HG02852 (cell line): Measurements from ENCODE around the gene B4GALNT2.
"Not testable (repeated sequence)": the region's sequence is repeated elsewhere in the genome, so short reads cannot be mapped to it uniquely, and the experiment has no call there.

Experiments used
- ATAC-seq: cut with Tn5 transposase; IDR thresholded peaks from one replicate; pipeline ENCODE4 v1.9.1; 2021; ENCODE audit warnings: mild to moderate bottlenecking, moderate library complexity; ENCODE audit not compliant: unreplicated experiment

B4GALNT2 gene

DNA sequence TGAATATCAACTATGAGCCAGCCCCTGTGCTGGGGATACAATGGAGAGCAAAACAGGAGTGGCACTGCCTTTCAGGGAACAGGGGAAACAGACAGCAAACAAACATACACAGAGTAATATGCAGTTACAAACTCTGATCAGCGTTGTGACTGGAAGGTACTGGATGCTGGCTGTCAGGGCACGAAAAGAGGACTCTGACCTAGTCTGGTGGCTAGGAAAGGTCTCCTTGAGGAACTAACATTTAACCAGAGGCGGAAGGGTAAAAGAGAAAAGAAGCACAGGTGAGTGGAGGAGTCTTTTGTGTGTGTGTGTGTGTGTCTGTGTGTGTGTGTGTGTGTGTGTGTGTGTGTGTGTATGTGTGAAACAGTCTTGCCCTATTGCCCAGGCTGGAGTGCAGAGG is 12.4 kb upstream of the B4GALNT2 start:
- ATAC-seq: no peak

DNA sequence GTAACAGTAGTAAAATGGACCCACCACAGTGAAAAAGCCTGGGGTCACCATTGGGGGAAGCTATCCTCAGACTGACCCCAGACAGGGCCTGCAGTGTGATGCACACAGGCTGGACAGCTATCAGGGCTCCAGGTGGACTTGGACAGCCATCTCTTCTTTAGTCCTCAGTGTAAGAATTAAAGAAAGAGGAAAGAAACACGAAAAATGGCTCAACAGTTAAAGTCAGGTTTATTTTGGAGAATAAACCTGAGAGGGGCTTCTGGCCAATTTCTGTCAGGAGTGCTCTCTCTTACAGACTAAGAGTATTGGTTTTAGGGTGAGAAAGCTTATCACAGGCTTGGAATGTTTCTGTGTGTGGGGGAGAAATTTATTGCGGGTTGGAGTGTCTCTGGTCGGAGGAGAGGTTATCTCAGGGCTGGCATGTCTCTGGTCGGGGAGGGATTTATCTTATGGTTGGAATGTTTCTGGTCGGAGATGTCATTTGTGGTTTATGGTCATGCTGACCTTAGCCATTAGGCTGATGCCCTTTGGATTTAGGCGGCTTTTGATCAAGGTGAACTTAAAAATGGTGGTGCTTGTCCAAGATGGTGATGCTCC is 10.8 kb upstream of the B4GALNT2 start:
- ATAC-seq: no peak

DNA sequence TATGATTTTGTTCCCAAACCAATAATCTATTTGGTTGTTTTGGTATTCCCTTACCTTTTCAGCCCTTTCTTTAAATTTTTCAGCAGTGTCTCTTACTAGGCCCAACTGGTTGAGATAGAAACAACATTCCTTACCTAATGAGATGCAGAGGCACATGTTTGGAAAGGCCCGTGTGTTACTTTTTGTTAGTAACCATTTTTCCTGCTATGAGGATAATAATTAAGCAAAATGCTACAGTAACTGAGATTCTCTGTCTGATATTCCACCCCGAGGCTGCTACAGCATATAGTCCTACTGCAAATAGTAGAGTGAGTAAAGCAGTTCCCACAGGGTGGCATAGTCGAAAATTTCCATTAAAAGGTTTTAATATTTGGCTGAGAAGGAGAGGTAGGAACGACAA is 10.0 kb upstream of the B4GALNT2 start:
- no peak for ATAC-seq

DNA sequence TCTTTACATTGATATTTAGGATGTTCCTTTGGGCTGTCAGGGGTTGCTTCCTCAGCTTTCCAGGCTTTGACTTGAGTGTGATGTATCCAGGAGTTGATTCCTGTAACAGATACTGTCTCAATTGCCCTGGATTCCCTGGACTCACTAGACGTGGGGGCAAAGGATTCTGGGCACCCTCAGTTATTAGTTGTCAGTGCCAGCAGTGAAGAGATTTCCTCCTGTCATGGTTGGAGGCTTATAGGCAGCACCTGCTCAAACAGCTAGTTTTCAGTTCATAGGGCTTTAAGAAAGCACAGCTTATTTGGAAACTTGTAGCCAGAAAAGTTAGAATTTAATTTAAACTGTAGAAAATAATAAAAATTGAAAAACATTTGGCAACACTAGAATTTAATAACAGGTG is 9.5 kb upstream of the B4GALNT2 start:
- ATAC-seq: no peak

- no peak for ATAC-seq
These were observed 7.1 kb upstream of the B4GALNT2 start for GRCh38 chr17:49125449-49125848.

DNA sequence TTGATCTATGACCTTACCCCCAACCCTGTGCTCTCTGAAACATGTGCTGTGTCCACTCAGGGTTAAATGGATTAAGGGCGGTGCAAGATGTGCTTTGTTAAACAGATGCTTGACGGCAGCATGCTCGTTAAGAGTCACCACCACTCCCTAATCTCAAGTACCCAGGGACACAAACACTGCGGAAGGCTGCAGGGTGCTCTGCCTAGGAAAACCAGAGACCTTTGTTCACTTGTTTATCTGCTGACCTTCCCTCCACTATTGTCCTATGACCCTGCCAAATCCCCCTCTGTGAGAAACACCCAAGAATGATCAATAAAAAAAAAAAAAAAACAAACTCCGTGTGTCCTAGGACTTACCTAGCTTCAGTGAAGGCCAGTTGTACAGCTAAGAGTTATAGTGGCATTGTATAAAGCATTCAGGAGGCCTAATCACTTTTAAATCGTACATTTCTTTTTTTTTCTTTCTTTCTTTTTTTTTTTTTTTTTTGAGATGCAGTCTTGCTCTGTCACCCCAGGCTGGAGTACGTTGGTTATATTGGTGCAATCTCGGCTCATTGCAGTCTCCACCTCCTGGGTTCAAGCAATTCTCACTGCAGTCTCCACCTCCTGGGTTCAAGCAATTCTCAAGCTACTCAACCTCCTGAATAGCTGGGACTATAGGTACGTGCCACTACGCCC is 6.2 kb upstream of the B4GALNT2 start:
- not testable (repeated sequence) for ATAC-seq

DNA sequence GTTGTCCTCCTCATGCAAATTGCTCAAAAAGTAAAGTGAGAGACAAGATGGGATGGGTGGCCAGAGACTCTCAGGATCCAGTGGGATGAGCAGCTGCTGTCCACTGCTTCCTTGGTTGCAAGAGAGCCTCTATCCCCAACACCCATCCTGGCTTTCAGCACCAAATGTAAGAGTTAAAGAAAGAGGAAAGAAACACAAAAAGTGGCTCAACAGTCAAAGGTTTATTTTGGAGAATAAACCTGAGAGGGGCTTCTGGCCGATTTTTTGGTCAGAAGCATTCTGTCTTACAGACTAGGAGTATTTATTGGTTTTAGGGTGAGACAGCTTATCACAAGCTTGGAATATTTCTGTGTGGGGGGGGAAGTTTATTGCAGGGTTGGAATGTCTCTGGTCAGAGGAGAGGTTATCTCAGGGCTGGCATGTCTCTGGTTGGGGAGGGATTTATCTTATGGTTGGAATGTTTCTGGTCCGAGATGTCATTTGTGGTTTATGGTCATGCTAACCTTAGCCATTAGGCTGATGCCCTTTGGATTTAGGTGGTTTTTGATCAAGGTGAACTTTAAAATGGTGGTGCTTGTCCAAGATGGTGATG is 3.1 kb upstream of the B4GALNT2 start:
- not testable (repeated sequence) for ATAC-seq

DNA sequence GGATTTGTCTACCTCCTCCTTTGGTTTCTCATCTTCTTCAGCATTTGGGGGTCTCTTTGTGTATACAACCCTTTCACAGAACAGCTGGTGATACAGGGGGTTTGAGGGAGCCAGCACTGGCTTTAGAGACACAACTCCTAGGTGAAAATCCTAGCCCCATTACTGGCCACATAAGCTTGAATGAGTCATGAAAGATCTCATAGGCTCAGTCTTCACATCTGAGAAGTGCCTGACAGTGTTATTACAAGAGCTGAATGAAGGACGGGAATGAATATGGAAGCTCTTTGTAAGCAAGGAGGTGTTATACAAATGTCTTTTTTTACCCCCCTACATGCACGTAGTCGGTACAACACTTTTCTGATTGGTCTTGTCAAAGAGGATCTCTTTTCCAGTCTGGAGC is 1.7 kb upstream of the B4GALNT2 start:
- ATAC-seq: no peak

- ATAC-seq: no peak
These were observed 261 bp upstream of the B4GALNT2 start for GRCh38 chr17:49132317-49132698.

DNA sequence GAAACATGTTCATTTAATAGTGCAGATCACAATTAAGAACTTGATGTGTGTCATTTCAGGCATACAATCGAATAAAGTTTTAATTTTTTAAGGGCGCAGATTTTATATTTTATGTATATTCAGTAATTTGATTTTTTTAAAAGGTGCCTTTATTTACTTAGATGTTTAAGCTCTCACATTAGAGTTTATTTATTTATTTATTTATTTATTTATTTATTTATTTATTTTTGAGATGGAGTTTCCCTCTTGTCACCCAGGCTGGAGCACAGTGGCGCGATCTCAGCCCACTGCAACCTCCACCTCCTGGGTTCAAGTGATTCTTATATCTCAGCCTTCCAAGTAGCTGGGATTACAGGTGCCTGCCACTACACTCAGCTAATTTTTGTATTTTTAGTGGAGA is 3.8 kb downstream of the B4GALNT2 start:
- no peak for ATAC-seq

GRCh38 chr17:49145654-49146053 is 13.1 kb downstream of the B4GALNT2 start:
- not testable (repeated sequence) for ATAC-seq

DNA sequence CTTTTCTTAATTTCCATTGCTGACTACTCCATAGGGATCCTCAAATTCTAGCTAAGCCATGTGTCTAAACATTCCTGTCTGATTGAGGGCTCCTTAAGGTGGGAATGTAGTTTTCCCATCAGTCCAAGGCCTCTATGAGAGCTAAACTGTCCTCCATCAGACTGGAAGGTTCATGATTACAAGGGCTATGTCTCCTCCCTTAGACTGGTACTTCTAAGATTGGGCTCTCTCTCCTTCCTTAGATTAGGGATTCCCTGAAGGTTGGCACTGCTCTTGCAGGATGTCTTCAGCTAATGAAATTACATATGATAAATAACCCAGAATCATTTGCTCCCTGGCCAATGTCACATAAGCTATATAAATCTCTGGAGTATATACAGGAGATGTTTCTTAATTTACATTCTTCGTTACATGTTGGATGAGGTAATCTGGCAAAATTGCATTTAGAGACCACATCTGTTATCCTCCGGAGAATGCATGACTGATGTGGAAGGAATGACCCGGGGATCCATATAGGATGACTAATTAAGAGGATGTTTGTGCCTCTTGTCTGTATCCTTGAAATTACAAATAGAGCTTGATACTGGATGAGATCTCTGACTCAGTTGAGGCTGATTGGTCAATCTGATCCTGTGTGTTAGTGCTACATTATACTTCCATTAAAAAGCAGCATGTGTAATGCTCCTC is 14.2 kb downstream of the B4GALNT2 start:
- ATAC-seq: no peak

DNA sequence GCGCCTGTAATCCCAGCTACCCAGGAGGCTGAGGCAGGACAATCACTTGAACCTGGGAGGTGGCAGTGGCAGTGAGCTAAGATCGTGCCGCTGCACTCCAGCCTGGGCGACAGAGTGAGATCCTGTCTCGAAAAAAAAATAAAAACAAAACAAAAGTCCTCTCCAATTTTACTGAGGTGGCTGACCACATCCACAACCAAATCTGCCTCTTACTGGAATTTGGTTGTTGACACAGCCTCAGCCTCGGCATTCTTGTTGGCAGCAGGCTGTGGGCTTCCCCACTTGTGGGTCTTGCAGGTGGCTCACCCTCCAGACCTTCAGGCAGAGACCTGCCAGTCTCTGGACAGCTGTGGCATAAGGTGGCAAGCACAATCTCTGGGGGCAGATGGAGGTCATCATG is 15.6 kb downstream of the B4GALNT2 start:
- no peak for ATAC-seq

- ATAC-seq: no peak
These were observed 19.4 kb downstream of the B4GALNT2 start for GRCh38 chr17:49151996-49152395.

DNA sequence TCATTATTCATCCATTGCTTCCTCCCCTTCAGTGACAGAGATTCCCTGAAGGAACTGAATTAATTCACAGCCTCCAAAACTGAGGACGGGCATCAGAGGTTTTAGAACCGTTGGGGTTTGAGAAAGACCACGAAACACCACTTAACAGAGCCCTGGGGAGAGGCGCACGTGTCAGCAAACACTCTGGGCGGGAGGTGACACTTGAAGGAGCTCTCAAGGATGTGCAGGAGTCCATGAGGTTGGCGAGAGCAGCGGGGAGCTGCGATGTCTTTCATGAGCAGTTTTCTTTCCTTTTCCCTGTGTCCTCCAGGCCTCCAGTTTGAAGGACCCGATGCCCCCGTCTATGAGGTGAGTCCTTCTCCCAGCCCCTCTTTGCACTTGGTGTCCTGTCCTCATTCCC is 23.7 kb downstream of the B4GALNT2 start:
- no peak for ATAC-seq

GRCh38 chr17:49157784-49158183 is 25.2 kb downstream of the B4GALNT2 start:
- no peak for ATAC-seq

DNA sequence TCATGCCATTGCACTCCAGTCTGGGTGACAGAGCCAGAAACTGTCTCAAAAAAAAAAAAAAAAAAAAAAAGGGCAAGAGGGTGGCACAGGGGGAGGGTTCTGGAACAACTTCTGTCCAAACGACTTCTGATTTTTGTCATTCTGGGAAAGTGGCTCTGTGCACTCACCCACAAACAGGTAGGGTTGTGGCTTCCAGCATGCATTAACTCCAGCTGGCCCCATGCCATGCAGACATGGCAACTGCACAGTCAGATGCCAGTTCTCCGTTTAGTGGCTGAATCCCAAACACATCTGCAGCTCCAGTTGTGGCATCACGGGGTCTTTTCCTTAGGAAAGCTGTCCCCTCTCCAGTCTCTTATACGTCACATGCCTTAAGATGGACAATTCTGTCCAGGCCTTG is 30.3 kb downstream of the B4GALNT2 start:
- no peak for ATAC-seq

DNA sequence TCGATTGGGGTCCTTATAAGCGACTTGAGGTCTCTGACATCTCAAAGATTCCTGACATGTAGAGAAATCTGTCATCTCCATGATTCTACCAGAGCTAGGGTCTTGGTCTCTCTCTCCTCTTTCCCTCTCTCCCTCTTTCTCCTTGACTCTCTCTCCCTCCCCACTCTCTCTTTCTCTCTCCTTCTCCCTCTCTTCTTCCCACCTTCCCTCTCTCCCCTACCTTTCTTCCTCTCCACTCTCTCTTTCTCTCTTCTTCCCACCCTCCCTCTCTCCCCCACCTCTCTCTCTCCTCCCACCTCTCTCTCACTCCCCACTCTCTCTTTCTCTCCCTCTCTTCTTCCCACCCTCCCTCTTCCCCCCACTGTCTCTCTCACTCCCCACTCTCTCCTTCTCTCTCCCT is 32.6 kb downstream of the B4GALNT2 start:
- ATAC-seq: no peak

DNA sequence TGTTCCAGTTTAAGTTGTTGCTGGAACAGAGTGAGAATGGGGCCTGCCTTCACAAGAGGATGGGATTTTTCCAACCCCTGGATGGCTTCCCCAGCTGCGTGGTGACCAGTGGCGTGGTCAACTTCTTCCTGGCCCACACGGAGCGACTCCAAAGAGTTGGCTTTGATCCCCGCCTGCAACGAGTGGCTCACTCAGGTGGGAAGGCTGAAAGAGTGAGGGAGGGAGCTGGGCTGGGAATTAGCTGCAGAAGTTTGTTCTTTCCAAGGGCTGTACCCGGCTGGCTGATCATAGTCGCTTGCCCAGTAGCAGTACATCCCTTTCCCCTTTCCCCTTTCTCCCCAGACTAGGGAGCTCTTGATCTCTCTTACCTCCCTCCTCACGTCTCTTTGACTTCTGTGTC is 36.1 kb downstream of the B4GALNT2 start:
- ATAC-seq: no peak

- no peak for ATAC-seq
These were observed 37.6 kb downstream of the B4GALNT2 start for GRCh38 chr17:49170216-49170615.

DNA sequence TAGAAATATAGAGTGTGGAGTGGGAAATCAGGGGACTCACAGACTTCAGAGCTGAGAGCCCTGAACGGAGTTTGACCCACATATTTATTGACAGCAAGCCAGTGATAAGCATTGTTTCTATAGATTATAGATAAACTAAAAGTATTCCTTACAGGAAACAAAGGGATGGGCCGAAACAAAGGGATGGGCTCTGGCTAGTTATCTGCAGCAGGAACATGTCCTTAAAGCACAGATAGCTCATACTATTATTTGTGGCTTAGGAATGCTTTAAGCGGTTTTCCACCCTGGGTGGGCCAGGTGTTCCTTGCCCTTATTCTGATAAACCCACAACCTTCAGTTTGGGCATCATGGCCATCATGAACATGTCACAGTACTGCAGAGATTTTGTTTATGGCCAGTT is 38.1 kb downstream of the B4GALNT2 start:
- not testable (repeated sequence) for ATAC-seq

GRCh38 chr17:49175978-49176377 is 43.4 kb downstream of the B4GALNT2 start:
- not testable (repeated sequence) for ATAC-seq
